Esophagus muscularis mucosa (tissue), 4 donors: ENCODE results near the gene PRPF40B. TPM values are rescaled to one million over a fixed set of nuclear protein-coding genes. Genes with fewer than 3 reads are reported as not detected.

Source experiments
- DNase-seq: peaks from one replicate; pipeline ENCODE4 v3.0.0-alpha.2; 2017; ENCODE audit errors: extremely low spot score
- H3K27ac ChIP-seq, 4 donors: fragments of 200-600 bp; sonication (generic); replicated peaks in 1 of 4; 1 replicate in 3 of 4; 2 replicates in 1 of 4; pipeline ENCODE4 v1.5.1; 2016 to 2019; ENCODE audit warnings: mild to moderate bottlenecking in 1 of 4
- H3K27me3 ChIP-seq, 4 donors: fragments of 200-600 bp; sonication (generic); one replicate each; pipeline versions ENCODE4 v1.5.1 to v1.6.0; 2016 to 2019
- H3K36me3 ChIP-seq, 4 donors: fragments of 200-600 bp; sonication (generic); one replicate each; pipeline ENCODE4 v1.5.1; 2016 to 2019
- H3K4me1 ChIP-seq, 4 donors: fragments of 200-600 bp; sonication (generic); one replicate each; pipeline ENCODE4 v1.5.1; 2016 to 2019
- H3K4me3 ChIP-seq, 4 donors: fragments of 200-600 bp; sonication (generic); 1 replicate in 2 of 4; 2 replicates in 2 of 4; pipeline ENCODE4 v1.5.1; 2016 to 2019; ENCODE audit warnings: mild to moderate bottlenecking in 4 of 4, moderate library complexity in 1 of 4
- H3K9me3 ChIP-seq, 4 donors: fragments of 200-600 bp; sonication (generic); 1 replicate in 3 of 4; 2 replicates in 1 of 4; pipeline ENCODE4 v1.5.1; 2016 to 2019
- CTCF ChIP-seq, 3 experiments: fragments of 200-600 bp in 2 of 3; fragments of 450-650 bp in 1 of 3; sonication (generic) in 2 of 3; IDR thresholded peaks; one replicate each; pipeline ENCODE4 v1.5.1; 2017 to 2019; ENCODE audit warnings: antibody characterized with exemption in 3 of 3, mild to moderate bottlenecking in 2 of 3, moderate library complexity in 1 of 3
- EP300 ChIP-seq: sonication (generic); formaldehyde crosslinking; IDR thresholded peaks from one replicate; pipeline ENCODE4 v1.6.1; 2017; ENCODE audit warnings: antibody characterized with exemption
- POLR2A ChIP-seq: fragments of 450-650 bp; IDR thresholded peaks from one replicate; pipeline ENCODE4 v1.6.1; 2017; ENCODE audit warnings: antibody characterized with exemption, moderate library complexity, mild to moderate bottlenecking, low read depth
- POLR2AphosphoS5 ChIP-seq, 2 donors: sonication (generic); formaldehyde crosslinking; IDR thresholded peaks; one replicate each; pipeline ENCODE4 v1.6.1; 2017; ENCODE audit warnings: antibody characterized with exemption in 2 of 2
- WGBS: methylation state at CpG from one replicate; pipeline ENCODE4 v1.1.5; 2018; 5-methylcytosine and 5-hydroxymethylcytosine counted together
- intact Hi-C: fragments of 100-400 bp; cut with DNase I; formaldehyde crosslinking; loops from one replicate; pipeline ENCODE4 v1.15.1; 2023
- total RNA-seq, 4 donors: library from RNA; depleted of rRNA; stranded (reverse); fragments of >200 nt; gene quantifications; one replicate each; pipeline versions ENCODE4 v1.1.0 to v1.2.1, GENCODE V29; 2016

Gene PRPF40B
- total RNA-seq, 4 donors from 2014 or later, result 9.6 to 19.0 (median 13.9) TPM

- Histone ChIP-seq H3K4me1 (peaks cover 24 to 37% (median 31%) of the 10 kb centered on the region in 4 donors), H3K4me3 (no peak overlapping the region), H3K27ac (no peak overlapping the region), H3K9me3 (no peaks in the 10 kb centered on the region), H3K27me3 (no peaks in the 10 kb centered on the region), H3K36me3 (peaks cover 10 to 96% (median 86%) of the 10 kb centered on the region in 4 donors)
- intact Hi-C loops, result no loop called here
- no peak for TF ChIP-seq CTCF (IDR thresholded peaks at IDR 0.05)
- no peak for TF ChIP-seq EP300
- TF ChIP-seq POLR2AphosphoS5 (IDR thresholded peaks at IDR 0.05), result no peak
- no peak for TF ChIP-seq POLR2A
- 88% methylated on average over 5 of the region's 5 CpGs for WGBS
- DNase-seq, result no peak
Observed at GRCh38 chr12:49649892-49650291, 26.5 kb downstream of the PRPF40B start.

GRCh38 chr12:49651855-49652254 lies 28.5 kb downstream of the PRPF40B start:
- no peaks in the 10 kb centered on the region for H3K9me3 ChIP-seq
- no peak overlapping the region for H3K27ac ChIP-seq
- no peak overlapping the region for H3K4me3 ChIP-seq
- H3K36me3 ChIP-seq, result peaks cover 10 to 90% (median 77%) of the 10 kb centered on the region in 4 donors
- intact Hi-C loops, result no loop called here
- H3K4me1 ChIP-seq, result peaks cover 21 to 28% (median 22%) of the 10 kb centered on the region in 4 donors
- 66% methylated on average over 2 of the region's 8 CpGs for WGBS
- TF ChIP-seq POLR2A, result no peak
- TF ChIP-seq CTCF (IDR thresholded peaks at IDR 0.05), result no peak
- TF ChIP-seq POLR2AphosphoS5 (IDR thresholded peaks at IDR 0.05), result no peak
- TF ChIP-seq EP300, result no peak
- H3K27me3 ChIP-seq, result no peaks in the 10 kb centered on the region
- DNase-seq, result no peak

- peaks cover 10 to 19% (median 11%) of the 10 kb centered on the region in 4 donors for H3K4me1 ChIP-seq
- H3K27ac ChIP-seq, result no peak overlapping the region
- no peaks in the 10 kb centered on the region for H3K27me3 ChIP-seq
- intact Hi-C loops, result no loop called here
- TF ChIP-seq CTCF (IDR thresholded peaks at IDR 0.05), result no peak
- no peak for TF ChIP-seq POLR2AphosphoS5 (IDR thresholded peaks at IDR 0.05)
- peaks cover 10 to 92% (median 74%) of the 10 kb centered on the region in 4 donors for H3K36me3 ChIP-seq
- H3K4me3 ChIP-seq, result no peak overlapping the region
- no peak for DNase-seq
- no peaks in the 10 kb centered on the region for H3K9me3 ChIP-seq
- whole genome bisulfite sequencing, result 97% methylated on average over 4 of the region's 4 CpGs
Observed at GRCh38 chr12:49652921-49653520, 29.7 kb downstream of the PRPF40B start.

GRCh38 chr12:49654715-49655114 lies 31.4 kb downstream of the PRPF40B start:
- intact Hi-C loops, result no loop called here
- Histone ChIP-seq H3K4me1 (peaks cover 0 to 21% (median 0%) of the 10 kb centered on the region in 4 donors), H3K36me3 (peaks cover 10 to 90% (median 67%) of the 10 kb centered on the region in 4 donors), H3K4me3 (no peak overlapping the region), H3K27me3 (no peaks in the 10 kb centered on the region), H3K9me3 (no peaks in the 10 kb centered on the region), H3K27ac (no peak overlapping the region)
- no peak for DNase-seq
- WGBS, result 92% methylated on average over 5 of the region's 5 CpGs
- TF ChIP-seq CTCF (IDR thresholded peaks at IDR 0.05) (no peak), EP300 (no peak), POLR2A (no peak), POLR2AphosphoS5 (IDR thresholded peaks at IDR 0.05) (no peak)
